HEK293T (cell line): ENCODE data around the gene RBFOX2.
"Not testable (repeated sequence)": the region's sequence is repeated elsewhere in the genome, so short reads cannot be mapped to it uniquely, and the experiment has no call there.

ENCODE experiments used
- ARNT ChIP-seq: fragments of 450-650 bp; IDR thresholded peaks from 2 replicates; pipeline ENCODE4 v1.6.1; 2017; ENCODE audit warnings: mild to moderate bottlenecking
- BHLHE40 ChIP-seq: fragments of 450-650 bp; IDR thresholded peaks from 2 replicates; pipeline ENCODE4 v1.6.1; 2016; ENCODE audit warnings: mild to moderate bottlenecking, moderate library complexity, borderline replicate concordance
- ELF4 ChIP-seq: fragments of 450-650 bp; IDR thresholded peaks from 2 replicates; pipeline ENCODE4 v1.6.1; 2017; ENCODE audit warnings: antibody characterized with exemption
- FOXA1 ChIP-seq: fragments of 450-650 bp; IDR thresholded peaks from 2 replicates; pipeline ENCODE4 v1.6.1; 2016; ENCODE audit warnings: mild to moderate bottlenecking
- FOXK2 ChIP-seq: fragments of 450-650 bp; IDR thresholded peaks from 2 replicates; pipeline ENCODE4 v1.6.1; 2016; ENCODE audit warnings: mild to moderate bottlenecking
- FOXM1 ChIP-seq: fragments of 450-650 bp; IDR thresholded peaks from 2 replicates; pipeline ENCODE4 v1.6.1; 2017; ENCODE audit warnings: mild to moderate bottlenecking, borderline replicate concordance
- HDGF ChIP-seq: fragments of 450-650 bp; IDR thresholded peaks from 2 replicates; pipeline ENCODE4 v1.6.1; 2017; ENCODE audit warnings: antibody characterized with exemption, borderline replicate concordance
- LEF1 ChIP-seq: fragments of 450-650 bp; IDR thresholded peaks from 2 replicates; pipeline ENCODE4 v1.6.1; 2017; ENCODE audit warnings: mild to moderate bottlenecking, borderline replicate concordance
- NFRKB ChIP-seq: fragments of 450-650 bp; IDR thresholded peaks from 2 replicates; pipeline ENCODE4 v1.6.1; 2016; ENCODE audit warnings: mild to moderate bottlenecking, moderate library complexity
- SP1 ChIP-seq: fragments of 450-650 bp; IDR thresholded peaks from 2 replicates; pipeline ENCODE4 v1.6.1; 2017
- SUZ12 ChIP-seq: fragments of 450-650 bp; IDR thresholded peaks from 2 replicates; pipeline ENCODE4 v1.6.1; 2016; ENCODE audit warnings: mild to moderate bottlenecking
- TARDBP ChIP-seq: fragments of 450-650 bp; IDR thresholded peaks from 2 replicates; pipeline ENCODE4 v1.6.1; 2016
- ZNF384 ChIP-seq: fragments of 450-650 bp; IDR thresholded peaks from 2 replicates; pipeline ENCODE4 v1.6.1; 2016
- TF ChIP-seq, protein P1 (sequence below): fragments of 450-650 bp; IDR thresholded peaks from 2 replicates; pipeline ENCODE4 v1.6.1; 2016

DNA sequence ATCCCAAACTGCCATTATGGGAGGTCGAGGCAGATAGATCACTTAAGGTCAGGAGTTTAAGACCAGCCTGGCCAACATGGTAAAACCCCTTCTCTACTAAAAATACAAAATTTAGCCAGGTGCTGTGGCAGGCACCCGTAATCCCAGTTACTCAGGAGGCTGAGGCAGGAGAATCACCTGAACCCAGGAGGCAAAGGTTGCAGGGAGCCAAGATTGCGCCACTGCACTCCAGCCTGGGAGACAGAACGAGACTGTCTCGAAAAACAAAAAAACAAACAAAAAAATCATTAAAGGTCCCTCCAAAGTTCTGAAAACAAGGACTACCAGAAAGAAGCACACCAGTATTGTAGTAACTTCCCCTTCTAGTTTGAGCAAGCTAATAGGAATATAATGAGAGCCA, 34.9 kb downstream of the RBFOX2 start:
- not testable (repeated sequence) for TF ChIP-seq ZNF384, BHLHE40, FOXM1, TARDBP, SP1, HDGF, FOXK2, FOXA1, SUZ12, ARNT, LEF1, NFRKB, ELF4
- TF ChIP-seq, protein P1, sequence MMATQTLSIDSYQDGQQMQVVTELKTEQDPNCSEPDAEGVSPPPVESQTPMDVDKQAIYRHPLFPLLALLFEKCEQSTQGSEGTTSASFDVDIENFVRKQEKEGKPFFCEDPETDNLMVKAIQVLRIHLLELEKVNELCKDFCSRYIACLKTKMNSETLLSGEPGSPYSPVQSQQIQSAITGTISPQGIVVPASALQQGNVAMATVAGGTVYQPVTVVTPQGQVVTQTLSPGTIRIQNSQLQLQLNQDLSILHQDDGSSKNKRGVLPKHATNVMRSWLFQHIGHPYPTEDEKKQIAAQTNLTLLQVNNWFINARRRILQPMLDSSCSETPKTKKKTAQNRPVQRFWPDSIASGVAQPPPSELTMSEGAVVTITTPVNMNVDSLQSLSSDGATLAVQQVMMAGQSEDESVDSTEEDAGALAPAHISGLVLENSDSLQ = not testable (repeated sequence)
